HG03025 (cell line): ENCODE data around the gene KRT84.

Experiments used
- ATAC-seq: cut with Tn5 transposase; IDR thresholded peaks from one replicate; pipeline ENCODE4 v1.9.1; 2021; ENCODE audit warnings: mild to moderate bottlenecking, moderate library complexity; ENCODE audit not compliant: unreplicated experiment, low FRiP score

Gene KRT84

DNA sequence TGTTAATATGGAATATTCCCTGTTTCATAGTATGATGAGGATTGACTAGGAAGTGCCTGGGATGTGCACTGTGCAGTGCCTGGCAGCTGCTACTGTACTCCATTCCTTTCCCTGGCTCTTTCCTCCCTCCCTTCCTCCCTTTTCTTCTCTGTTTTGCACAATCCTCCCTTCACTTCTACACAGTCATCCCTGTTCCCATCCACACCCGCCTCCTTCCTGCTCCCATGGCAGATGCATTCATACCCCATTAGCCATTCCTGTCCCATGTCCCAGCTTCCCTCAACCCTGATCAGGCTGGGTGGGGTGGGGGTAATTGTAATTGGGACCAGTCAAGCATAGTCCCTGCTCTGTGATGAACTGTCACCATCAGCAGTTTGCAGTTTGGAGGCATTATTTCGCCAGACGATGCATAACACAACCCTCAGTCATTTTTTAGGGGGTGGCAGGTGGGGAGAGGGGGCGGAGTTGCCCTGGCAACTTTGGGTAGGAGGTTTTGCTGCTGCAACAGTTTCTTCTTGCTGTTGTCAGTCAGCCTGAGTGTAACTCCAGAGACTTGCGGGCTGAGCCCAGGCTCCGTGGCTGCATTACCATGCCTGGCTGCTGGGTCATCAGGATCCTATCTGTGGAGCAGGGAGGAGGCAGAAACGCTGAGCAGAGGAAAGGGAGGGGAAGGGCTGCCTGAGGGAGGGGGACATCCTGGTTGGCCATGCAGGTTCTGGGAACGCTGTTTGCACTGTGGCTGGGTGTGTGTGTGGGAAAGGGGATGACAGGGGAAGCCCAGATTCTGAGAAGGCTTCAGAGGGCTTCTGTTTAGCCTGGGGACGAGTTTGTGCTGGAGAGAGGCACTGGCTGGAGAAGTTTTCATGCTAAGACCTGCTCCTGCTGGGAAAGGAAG is 4.1 kb upstream of the KRT84 start:
- ATAC-seq = no peak

GRCh38 chr12:52387859-52388258 is 2.4 kb upstream of the KRT84 start:
- ATAC-seq = no peak

DNA sequence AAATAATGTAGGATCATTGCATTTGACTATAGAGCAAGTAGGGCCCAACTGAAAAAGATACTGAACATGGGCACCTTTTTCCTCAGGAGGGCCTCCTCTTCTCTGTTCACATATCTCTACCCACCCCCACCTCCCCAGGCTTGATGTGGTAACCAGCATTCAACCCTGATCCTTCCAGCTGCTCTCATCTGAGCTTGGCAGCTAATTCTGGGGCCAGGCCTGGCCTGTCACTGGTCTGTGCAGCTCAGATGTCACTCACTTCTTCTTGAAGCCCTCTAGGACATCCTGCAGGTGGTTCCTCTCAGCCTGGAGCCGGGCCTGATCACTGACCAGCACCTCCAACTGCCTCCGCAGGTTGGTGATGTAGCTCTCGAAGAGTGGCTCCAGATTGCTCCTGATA is 2.1 kb downstream of the KRT84 start:
- ATAC-seq = no peak

DNA sequence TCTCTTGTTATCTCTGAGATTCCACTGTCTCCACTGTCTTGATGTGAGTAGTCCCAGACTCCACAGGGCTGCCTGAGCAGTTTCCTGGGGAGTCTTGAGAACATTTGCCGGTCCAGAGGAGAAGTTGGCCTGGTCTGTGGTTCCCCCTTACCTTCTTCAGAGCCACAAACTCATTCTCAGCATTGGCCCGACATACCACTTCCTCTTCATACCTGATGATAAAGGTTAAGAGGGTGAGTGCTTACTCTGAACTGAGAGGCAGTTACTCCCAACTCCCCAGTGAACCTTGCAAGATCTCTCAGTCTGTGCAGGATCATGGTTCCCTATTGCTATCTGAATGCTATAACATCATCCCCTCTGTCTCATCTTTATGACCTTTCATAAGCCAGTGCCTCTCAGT is 2.6 kb downstream of the KRT84 start:
- no peak for ATAC-seq

DNA sequence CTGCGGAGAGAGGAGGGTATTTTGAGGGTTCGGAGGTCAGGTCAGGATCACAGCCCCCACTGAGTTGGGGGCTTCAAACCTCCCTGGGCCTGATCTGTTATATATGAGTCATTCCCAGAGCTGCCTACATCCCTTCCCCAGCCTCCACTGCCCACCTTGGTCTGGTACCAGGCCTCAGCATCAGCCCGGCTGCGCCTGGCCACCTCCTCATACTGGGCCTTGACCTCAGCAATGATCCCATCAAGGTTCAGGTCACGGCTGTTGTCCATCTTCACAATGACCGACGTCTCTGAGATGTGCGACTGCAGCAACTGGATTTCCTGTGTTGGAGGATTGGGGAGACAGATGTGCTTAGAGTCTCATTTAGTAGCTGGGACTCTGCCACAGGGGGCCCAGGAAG is 4.2 kb downstream of the KRT84 start:
- ATAC-seq = no peak

DNA sequence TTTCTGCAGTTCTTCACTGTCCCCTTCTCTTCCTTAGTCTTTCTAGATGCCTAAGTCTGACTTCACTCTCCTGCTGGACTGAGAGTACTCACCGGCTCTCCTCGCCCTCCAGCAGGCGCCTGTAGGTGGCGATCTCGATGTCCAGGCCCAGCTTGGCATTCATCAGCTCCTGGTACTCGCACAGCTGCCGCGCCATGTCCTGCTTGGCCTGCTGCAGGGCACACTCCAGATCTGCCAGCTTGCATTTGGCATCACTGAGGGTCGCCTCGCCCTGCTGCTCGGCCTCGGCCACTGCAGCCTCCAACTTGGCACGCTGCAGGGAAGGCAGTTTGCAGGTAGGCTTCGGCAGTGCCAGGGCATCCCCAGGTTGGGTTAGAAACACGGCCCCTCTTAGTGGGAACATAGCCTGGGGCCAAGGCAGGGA is 5.2 kb downstream of the KRT84 start:
- no peak for ATAC-seq

GRCh38 chr12:52379536-52379935 is 5.9 kb downstream of the KRT84 start:
- ATAC-seq = no peak

DNA sequence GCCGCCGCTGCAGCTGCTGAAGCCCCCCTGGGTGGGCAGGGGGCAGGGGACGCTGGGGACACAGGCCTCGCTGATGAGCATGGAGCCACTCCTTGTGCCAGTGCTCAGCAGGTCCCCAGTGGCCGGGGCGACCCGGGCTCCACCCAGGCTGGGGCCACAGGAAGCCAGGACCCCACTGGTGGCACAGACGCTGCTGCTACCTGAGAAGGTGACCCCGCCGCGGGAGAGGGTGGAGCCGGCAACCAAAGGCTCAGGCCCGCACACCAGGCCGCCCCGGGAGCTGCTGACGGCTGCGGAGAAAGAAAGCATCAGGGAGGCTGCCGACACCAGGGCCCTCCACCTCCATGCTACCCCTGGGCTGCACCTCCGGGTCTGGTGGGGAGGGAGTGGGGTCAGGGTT is 7.4 kb downstream of the KRT84 start:
- no peak for ATAC-seq

DNA sequence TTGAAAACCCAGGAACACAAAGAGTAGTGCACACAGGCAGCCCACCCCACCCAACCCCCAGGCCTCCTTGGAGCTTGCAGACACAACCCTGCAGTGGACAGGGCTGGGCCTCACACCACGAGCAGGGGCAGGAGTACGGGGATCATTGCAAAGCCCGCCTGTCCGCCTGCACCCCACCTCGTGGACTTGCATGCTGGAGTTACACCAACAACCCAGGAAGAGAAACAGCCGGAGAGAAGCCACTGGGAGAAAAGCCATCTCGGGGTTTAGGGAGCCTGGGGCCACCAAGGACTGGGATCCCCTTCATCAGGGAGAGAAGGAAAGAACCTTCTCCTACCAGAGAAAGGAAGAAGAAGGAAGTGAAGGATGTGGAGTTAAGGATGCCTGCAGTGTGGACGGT is 8.2 kb downstream of the KRT84 start:
- ATAC-seq = no peak

GRCh38 chr12:52372216-52373154 is 13.0 kb downstream of the KRT84 start:
- no peak for ATAC-seq

GRCh38 chr12:52371716-52372115 is 13.7 kb downstream of the KRT84 start:
- ATAC-seq = no peak

DNA sequence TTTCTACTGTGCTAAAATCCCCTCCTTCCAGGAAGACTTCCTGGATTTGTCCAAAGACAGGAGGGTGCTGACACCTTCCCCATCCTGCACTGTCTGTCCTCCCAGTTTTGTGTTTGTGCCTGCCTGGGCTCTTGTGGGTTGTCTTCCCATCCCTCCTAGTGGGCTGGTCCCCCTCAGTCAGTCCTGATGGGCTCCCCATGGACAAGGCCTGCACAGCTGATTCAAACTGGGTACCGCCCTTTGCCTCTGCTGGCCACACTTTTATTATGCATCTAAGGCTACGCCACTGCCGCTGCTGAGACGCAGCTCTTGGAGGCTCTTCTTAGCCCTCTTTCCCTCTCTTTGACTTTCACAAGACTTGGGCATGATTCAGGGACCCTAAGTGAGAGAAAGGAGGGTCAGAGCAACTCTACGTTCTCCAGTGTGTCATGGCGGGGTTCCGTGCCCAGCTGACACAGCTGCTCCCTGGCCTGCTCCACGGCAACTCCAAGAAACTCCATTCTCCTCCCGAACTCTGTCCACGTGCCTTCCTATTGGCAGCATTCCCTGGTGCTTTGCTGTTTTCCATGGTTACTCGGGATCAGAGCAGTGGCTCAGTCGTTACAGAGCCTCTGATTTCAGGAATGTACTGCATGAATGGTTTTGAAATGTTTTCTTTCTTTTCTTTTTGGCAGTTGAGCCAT is 14.4 kb downstream of the KRT84 start:
- ATAC-seq = no peak

DNA sequence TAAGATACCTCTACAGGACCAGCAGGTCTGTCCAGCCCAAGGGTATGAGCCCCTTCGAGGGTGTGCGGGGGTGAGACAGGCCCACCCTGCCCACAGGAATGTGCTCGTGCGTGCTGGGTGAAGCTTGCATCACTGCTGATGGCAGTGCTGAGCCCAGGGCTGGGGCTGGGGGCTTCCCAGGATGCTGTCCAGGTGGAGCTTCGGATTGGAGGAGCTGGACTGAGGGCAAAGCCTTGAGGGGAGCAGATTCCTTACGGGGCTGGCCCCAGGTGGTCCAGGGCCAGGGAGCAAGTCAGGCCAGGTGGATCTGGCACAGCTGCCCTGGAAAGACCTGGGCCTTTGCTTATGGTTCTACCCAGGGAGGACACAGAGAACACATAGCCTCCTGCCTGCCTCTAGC is 15.6 kb downstream of the KRT84 start:
- ATAC-seq = no peak

- no peak for ATAC-seq
Observed at GRCh38 chr12:52369211-52369610, 16.2 kb downstream of the KRT84 start.

- no peak for ATAC-seq
Observed at GRCh38 chr12:52368508-52368907, 16.9 kb downstream of the KRT84 start.

DNA sequence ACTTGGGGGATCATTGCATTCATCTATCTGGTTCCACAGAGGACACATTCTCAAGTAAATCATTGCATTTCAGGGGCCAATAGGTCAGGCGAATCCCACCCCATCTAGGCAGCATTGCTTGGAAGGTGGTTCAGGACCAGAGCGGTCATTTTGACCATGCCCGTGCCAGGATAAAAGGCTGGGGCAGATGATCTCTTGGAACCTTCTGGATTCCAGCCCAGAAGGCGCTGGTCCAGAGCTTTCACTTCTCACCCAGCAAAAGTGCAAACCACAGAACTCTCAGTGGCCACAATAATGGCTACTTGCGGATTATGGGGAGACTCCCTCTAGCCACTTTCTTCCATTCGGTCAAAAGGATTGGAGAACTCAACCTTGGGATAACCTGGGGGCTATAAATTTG is 17.6 kb downstream of the KRT84 start:
- no peak for ATAC-seq

GRCh38 chr12:52366738-52367485 is 18.5 kb downstream of the KRT84 start, which contains the start of gene KRT85:
Gene KRT85, minus strand, starts transcription at chr12:52367481. Its CDS starts 76 bp downstream, at chr12:52367405.
- ATAC-seq = no peak

- no peak for ATAC-seq
Observed at GRCh38 chr12:52364901-52365489, 20.5 kb downstream of the KRT84 start.

DNA sequence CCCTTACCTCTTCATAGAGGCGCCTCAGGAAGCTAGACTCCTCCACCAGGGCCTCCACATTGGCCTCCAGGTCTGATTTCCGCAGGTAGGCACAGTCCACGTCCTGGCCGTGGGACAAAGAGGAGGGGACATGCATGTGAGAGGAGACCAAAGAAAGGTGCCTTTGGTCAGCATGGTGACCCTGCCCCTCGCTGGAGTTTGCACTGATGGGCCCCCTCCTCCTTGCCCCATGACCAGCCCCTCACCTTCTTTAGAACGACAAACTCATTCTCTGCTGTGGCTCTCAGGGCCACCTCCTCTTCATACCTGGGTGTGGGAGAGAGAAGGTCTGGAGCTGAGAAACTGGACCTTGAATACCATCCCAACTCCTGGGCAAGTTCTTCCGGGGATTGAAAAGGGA is 21.4 kb downstream of the KRT84 start:
- ATAC-seq = no peak
